ENCODE data around the gene SETD5. TPM values are rescaled to one million over a fixed set of nuclear protein-coding genes. Genes with fewer than 3 reads are reported as not detected.
"Not testable (repeated sequence)": the region's sequence is repeated elsewhere in the genome, so short reads cannot be mapped to it uniquely, and the experiment has no call there.

SETD5 gene
- total RNA-seq, 4 donors from 2014 or later = 57.9 to 198 (median 94.2) TPM

GRCh38 chr3:9491506-9491905 is 94.1 kb downstream of the SETD5 start:
- TF ChIP-seq CTCF (IDR thresholded peaks at IDR 0.05) (no peak), POLR2A (IDR thresholded peaks at IDR 0.05) (no peak)
- H3K4me1 ChIP-seq = no peaks in the 10 kb centered on the region
- H3K4me3 ChIP-seq = no peak overlapping the region
- DNase-seq = no peak
- H3K27ac ChIP-seq = no peak overlapping the region
- intact Hi-C loops (cut with DNase I; ENCODE audit: low total_unique reads) = no loop called here
- no peaks in the 10 kb centered on the region for H3K9me3 ChIP-seq
- H3K27me3 ChIP-seq = no peaks in the 10 kb centered on the region
- no peaks in the 10 kb centered on the region for H3K36me3 ChIP-seq

- H3K27ac ChIP-seq; H3K4me1 ChIP-seq; DNase-seq; H3K27me3 ChIP-seq; H3K36me3 ChIP-seq; intact Hi-C loops (cut with DNase I; ENCODE audit: low total_unique reads); H3K4me3 ChIP-seq; H3K9me3 ChIP-seq: not testable (repeated sequence)
These were observed 96.6 kb downstream of the SETD5 start for GRCh38 chr3:9494036-9494435.

GRCh38 chr3:9496893-9497292 is 99.5 kb downstream of the SETD5 start:
- H3K4me3 ChIP-seq = no peak overlapping the region
- intact Hi-C loops (cut with DNase I; ENCODE audit: low total_unique reads) = no loop called here
- H3K27me3 ChIP-seq = peaks cover 3 to 4% of the 10 kb centered on the region in 2 donors
- H3K27ac ChIP-seq = no peak overlapping the region
- no peaks in the 10 kb centered on the region for H3K4me1 ChIP-seq
- H3K9me3 ChIP-seq = no peaks in the 10 kb centered on the region
- H3K36me3 ChIP-seq = no peaks in the 10 kb centered on the region
- no peak for TF ChIP-seq POLR2A (IDR thresholded peaks at IDR 0.05)
- DNase-seq = no peak

GRCh38 chr3:9497821-9498565 is 100.6 kb downstream of the SETD5 start:
- Histone ChIP-seq H3K36me3 (no peaks in the 10 kb centered on the region), H3K4me1 (no peaks in the 10 kb centered on the region), H3K27ac (no peak overlapping the region), H3K9me3 (no peaks in the 10 kb centered on the region), H3K4me3 (no peak overlapping the region), H3K27me3 (peaks cover 3 to 4% of the 10 kb centered on the region in 2 donors)
- intact Hi-C loops (cut with DNase I; ENCODE audit: low total_unique reads) = no loop called here
- DNase-seq = no peak
- TF ChIP-seq CTCF (IDR thresholded peaks at IDR 0.05) (no peak), POLR2A (IDR thresholded peaks at IDR 0.05) (no peak)

- DNase-seq = no peak
- Histone ChIP-seq H3K36me3 (no peaks in the 10 kb centered on the region), H3K4me3 (no peak overlapping the region), H3K9me3 (no peaks in the 10 kb centered on the region), H3K27me3 (peaks cover 3 to 4% of the 10 kb centered on the region in 2 donors), H3K4me1 (no peaks in the 10 kb centered on the region), H3K27ac (no peak overlapping the region)
- intact Hi-C loops (cut with DNase I; ENCODE audit: low total_unique reads) = no loop called here
- no peak for TF ChIP-seq CTCF (IDR thresholded peaks at IDR 0.05)
- TF ChIP-seq POLR2A (IDR thresholded peaks at IDR 0.05) = no peak
These were observed 101.4 kb downstream of the SETD5 start for GRCh38 chr3:9498781-9499180.

- no peak overlapping the region for H3K27ac ChIP-seq
- H3K27me3 ChIP-seq = peaks cover 3 to 4% of the 10 kb centered on the region in 2 donors
- no peaks in the 10 kb centered on the region for H3K36me3 ChIP-seq
- H3K9me3 ChIP-seq = no peaks in the 10 kb centered on the region
- no peak for TF ChIP-seq CTCF (IDR thresholded peaks at IDR 0.05)
- no peak for TF ChIP-seq POLR2A (IDR thresholded peaks at IDR 0.05)
- no peak for DNase-seq
- intact Hi-C loops (cut with DNase I; ENCODE audit: low total_unique reads) = no loop called here
- no peak overlapping the region for H3K4me3 ChIP-seq
- no peaks in the 10 kb centered on the region for H3K4me1 ChIP-seq
These were observed 102.2 kb downstream of the SETD5 start for GRCh38 chr3:9499455-9500107.

Measured in uterus (tissue), 4 donors.